Lung microvascular endothelial cell (primary cell): Measurements from ENCODE around the gene STAT6. TPM values are rescaled to one million over a fixed set of nuclear protein-coding genes. Genes with fewer than 3 reads are reported as not detected.
A peak's percentile ranks its signal among the peaks of the same experiment; 100 is the strongest.
"Not testable (repeated sequence)": the region's sequence is repeated elsewhere in the genome, so short reads cannot be mapped to it uniquely, and the experiment has no call there.

ENCODE experiments used
- DNase-seq, 2 donors: peaks; one replicate each; pipeline versions ENCODE4 v3.0.0 to v3.0.0-alpha.2; 2010; ENCODE audit warnings: low read depth in 2 of 2
- total RNA-seq: library from RNA; depleted of rRNA; stranded (reverse); fragments of >200 nt; gene quantifications from 2 replicates; pipeline ENCODE4 v1.2.1, GENCODE V29; 2014

Gene STAT6
- total RNA-seq, 1 donor from 2014 or later, result 6.7 TPM

DNA sequence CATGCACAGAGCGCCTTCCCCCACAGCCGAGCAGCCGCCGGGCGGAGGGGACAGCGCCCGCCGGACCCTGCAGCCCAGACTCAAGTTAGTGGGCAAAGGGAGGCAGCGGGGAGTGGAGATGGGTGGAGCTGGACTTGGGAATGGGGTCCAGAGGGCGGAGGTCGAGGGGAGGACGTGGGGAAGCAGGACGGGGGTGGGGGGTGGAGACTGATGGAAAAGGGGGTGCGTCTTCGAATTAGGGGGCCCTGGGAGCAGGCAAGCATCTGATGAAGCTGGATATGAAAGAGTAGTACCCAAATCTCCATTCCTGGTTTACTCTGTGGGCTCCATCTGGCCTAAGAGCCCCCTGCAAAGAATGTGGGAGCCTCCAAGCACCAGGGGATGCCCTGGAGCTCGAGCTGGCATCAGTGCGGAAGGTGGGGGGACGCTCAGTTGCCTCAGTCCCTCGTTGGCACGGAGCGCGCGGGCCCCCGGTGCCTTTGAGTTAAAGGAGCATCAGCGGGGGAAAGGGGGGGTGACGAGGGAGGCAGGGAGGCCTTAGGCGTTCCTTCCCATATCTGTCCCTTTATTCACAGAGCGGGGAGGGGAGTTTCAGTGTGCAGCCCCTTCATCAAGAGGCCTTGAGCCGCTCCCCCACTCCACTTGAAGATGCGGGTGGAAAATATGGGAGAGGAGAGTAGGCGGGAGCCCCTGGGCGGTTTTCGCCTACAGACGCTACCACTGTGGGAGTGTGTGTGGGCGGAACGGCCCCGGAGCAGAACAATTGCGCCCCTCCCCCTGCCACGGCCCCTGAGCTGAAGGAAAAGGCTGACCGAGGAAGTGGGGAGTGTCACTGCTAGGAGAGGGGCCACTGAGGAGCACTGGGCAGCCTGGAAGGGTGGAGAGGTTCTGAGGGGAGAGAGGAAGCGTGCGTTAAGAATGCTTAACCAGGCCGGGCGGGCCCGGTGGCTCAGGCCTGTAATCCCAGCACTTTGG lies 21.6 kb downstream of the STAT6 start:
- peak; percentile 49 to 69 for DNase-seq

DNA sequence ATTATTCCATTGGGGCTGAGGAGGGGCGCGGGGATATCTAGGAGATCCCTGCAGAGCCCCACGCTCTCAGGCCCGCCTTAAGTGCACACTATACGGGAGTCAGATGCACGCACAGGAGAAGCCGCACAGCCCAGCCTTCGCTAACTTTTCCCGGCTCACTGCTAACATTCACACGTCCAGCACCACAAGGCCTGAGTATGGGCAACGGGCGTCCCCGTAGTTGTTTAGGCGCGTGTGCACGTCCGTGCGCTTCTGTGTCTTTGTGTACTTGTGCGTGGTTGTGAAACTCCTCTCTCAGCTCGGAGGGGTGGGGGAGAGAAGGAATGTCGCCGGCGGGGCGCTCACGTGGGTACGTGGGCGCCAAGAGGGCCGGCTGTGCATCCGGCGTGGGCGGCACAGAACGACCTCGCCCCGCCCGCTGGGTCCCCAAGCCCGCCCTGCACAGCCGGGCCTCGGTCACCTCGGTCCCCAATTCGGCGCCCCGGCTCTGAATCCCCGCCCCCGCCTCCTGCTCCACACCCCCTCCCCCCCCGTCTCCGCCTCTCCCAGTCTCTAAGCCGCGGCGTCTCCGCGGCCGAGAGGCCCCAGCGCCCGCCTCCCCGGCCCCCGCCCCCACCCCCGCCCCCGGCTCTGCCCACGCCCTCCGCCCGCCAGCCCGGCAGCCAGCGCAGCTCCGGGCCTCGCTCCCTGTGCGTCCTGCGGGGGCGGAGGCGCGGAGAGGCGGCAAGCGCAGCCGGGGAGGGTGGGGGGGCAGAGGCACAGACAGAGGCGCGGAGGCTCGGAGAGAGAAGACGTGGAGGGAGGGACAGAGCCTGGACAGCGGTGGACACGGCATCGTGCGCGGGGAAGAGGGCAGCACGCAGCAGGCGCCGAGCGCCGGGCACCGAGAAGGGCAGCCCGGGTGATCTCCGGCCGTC lies 22.6 kb downstream of the STAT6 start, which contains the start of gene NAB2:
TSS of gene NAB2 (plus strand) at position 761 of the 917 bp plus-strand sequence. CDS start 158 bp downstream, outside the sequence.
- DNase-seq, result peak; percentile 92 to 97

DNA sequence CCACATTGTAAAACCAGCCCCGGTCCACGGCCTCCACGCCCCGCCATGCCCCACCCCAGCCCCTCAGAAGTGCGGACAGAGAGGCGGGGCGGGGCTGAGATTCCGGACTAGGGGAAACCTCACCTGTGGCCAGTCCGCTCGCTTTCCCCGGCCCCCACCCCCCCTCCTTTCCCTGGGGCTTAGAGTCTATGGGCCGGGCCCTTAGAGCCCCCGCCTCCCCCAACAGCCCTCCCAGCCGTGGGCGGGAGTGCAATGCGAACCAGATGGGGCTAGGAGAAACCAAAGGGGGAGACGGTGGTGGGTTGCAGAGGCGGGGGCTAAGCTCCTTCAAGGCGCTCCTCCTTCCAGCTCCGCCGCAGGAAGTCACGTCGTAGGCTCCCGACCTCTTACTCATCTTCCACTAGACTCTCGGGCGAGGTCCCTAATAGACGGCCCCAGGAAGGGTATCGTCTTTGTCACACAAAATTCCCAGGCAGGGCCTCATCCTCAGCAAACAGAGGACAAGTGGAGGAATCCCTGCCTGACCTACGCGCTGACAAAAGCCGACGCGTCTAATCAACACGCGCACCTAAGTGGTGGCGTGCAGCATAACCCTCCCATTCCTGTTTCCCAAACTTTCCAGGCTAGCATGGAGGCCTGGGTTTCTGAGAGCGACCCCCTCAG lies 23.3 kb downstream of the STAT6 start:
- peak; percentile 71 to 87 for DNase-seq

DNA sequence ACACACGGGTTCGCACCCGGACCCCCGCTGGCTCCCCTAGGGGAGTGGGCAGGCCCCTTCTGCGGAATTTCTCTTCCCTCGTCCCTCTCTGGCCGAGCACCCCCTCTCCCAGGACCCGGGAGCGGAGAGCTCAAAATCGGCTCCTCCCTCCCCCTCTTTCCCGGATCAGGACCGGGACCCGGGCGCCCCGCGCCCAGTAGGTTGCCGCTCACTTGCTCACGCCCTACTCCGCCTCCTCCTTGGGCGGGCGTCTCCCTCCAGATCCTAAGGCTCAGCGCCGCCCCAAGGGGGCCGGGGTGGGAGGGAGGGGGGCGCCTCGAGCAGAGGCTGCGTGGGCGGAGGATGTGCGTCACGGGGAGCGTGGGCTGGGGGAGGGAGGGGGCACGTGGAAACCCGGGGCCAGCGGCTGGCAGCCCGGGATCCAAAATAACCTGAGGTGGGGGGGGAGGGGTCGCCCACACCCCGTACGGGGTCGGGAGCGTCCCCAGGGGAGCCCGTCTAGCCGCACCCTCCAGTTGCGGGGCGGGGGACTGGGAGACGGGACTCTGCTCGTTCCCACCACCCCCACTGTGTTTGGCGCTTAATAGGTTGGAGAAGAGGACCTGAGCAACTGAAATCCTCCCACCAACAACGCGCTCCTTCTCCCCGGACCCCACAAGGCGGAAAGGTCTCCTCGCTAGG lies 24.0 kb downstream of the STAT6 start:
- DNase-seq, result peak; percentile 73 to 83

DNA sequence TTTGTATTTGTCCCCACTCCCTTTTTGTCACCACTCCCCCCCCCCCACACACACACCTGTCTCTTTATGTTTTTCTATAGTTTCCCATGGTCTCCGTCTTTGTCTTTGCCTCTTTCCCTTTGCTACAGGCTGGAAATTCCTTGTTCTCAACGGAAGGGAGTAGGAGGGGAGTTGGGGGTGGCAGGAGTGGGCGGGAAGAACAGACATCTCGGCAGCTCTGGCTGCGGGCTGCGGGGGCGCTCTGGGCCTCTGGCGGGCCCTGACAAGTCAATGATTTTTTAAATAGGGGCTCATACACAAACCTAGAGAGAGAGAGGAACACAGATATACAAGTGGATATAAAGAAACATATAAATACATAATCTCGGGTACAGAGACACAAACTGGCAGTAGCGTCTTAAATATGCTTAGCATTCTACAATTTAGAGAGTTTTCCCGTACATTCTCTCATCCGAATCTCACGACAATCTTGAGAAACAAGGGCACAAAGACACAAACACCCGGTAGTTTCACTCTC lies 24.6 kb downstream of the STAT6 start:
- peak; percentile 71 to 84 for DNase-seq

DNA sequence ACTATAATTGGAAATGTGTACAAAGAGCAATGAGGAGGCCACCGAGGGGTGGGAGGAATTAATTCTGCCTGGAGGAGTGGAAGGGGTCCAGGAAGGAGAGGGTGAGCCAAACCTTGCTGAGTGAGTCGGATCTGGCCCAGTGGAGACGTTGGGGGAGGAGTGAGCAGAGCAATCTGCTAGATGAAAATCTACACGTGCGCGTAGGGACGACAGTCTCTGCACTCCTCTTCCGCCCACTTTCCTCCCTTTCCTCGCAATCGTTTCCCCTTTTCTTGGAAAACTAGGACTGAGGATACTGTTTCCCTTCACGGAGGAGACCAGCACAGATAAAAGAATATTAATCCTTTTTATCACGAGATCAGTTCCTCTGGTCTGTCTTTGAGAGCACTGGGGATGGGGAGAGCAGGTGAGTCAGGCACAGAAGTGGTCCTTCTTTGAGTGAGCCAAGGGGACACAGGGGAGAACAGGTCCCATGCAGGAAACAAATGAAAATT lies 25.1 kb downstream of the STAT6 start:
- DNase-seq, result no peak

DNA sequence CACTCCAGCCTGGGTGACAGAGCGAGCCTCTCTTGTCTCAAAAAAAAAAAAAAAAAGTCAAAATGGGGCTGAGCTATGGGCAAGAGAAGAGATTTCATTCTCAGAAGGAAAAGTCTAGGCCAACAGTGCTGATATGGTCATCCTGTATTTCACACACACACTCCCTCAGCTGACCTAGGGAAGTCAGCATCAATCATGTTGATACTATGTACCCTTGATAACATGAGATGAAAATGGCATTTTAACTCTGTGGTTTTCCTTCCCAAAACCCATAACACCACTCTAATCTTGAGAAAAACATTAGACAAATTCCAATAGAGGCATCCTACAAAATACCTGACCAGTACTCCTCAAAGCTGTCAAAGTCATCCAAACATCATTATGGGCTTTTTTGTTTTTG lies 30.3 kb downstream of the STAT6 start:
- no peak for DNase-seq

DNA sequence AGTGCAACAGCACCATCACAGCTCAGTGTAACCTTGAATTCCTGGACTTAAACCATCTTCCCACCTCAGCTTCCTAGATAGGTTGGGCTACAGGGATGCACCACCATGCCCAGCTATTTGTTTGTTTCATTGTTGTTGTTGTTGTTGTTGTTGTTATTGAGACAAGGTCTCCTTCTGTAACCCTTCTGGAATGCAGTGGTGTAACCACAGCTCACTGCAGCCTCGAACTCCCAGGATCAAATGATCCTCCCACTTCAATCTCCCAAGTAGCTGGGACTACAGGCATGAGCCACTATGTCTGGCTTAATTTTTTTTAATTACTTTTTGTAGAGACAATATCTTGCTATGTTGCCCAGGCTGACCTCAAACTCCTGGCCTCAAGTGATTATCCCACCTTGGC lies 31.3 kb downstream of the STAT6 start:
- no peak for DNase-seq

DNA sequence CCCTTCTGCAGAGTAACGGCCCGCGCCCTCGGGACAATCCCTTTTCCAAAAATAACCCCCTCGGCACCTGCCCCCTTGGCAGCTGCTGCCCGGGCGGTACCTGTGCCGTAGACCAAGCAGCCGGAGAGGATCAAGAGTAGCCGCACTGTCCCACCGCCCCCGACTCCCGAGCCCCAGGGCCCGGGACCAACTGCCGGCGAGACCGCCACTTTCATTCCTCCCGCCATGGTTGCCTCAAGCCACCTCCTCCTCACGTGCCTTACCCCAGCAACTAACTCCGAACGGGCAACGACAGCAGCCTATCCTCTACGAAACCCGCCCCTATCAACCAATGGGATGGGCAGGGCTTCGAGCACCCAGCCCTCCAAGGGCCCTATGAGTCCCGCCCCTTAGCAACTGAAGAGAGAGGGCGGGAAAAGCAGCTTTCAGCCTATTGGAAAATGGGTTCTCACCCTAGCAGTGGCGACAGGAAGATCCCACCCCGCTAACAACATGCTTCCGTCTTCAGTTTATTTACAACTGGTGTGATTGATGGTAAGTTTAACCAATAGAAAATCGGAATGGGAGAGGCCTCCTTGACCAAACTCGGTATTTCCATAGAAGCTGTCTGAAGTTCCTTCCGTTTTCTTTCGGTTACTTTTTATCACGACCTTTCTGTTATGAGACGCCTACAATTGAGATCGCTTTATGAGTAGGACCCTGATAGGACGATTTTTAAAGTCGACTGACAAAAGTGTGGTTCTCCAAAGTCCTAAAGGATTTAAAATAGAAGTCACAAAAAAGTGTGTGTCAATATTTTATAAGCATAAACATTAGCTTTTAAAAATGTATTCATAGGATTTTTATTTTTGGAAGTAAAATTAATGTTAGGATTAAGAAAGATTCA lies 32.4 kb downstream of the STAT6 start, which contains the start of gene NEMP1:
TSS of gene NEMP1 (minus strand) at position 273 of the 886 bp plus-strand sequence. CDS start at position 227, 46 bp downstream.
- DNase-seq, result peak; percentile 100

DNA sequence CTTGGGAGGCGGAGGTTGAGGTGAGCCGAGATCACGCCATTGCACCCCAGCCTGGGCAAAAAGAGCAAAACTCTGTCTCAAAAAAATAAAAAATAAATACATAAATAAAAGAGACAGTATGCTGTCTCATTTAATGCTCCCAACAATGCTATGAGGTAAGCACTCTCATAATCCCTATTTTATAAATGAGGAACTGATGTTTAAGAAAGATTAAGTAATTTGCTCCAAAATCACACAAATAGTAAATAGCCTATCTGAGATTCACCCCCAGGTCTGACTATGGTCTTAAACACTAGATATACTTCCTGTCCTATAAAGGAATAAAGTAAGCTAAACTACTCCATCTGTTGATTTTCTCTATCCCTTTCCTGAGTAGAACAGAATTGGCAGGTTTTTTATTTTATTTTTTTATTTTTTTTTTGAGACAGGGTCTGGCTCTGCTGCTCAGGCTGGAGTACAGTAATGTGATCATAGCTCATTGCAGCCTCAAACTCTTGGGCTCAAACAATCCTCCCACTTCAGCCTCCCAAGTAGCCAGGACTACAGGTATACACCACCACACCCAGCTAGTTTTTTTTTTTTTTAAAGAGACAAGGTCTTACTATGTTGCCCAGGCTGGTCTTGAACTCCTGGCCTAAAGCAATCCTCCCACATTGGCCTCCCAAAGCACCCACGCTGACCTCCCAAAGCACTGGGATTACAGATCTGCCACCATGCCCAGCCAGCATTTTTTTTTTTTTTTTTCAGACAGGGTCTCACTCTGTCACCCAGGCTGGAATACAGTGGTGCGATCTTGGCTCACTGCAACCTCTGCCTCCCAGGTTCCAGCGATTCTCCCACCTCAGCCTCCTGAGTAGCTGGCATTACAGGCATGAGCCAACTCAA lies 37.4 kb downstream of the STAT6 start:
- not testable (repeated sequence) for DNase-seq

DNA sequence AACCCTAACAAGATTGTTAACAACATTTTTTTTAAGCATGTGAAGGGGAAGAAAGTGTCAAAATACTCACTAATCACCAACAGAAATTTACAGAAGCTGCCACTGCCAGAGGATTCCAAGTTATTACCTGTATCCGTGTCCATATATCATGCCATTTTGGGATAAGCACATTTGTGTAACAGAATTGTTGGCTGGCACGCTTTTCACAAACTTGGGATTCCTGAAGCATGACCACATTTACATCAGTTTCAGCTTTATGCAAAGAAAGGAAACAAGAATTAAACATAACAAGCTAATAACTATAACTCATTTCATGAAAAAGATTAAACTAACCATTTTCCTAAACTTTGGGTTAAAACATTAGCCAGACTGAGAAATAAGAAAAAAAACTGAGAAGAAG lies 38.5 kb downstream of the STAT6 start:
- no peak for DNase-seq

DNA sequence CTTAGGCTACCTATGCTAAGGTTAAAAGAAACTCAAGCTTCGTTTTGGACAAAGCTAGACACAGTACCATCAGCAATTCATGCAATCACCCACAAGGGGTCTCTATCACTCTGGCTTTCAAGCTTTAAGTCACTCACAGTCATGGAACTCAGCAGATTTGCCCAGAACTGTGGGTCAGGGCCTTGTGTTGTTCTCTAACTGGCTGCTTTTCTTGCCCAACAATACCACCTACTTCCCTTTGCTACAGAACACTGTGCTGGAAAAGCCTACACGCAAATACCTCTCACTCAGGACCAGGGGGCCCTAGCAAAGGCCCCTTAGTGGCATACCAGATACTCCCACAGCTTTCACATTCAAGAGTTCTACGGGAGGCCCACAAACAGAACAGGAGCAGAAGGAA lies 41.6 kb downstream of the STAT6 start:
- DNase-seq, result peak; percentile 87 to 89

DNA sequence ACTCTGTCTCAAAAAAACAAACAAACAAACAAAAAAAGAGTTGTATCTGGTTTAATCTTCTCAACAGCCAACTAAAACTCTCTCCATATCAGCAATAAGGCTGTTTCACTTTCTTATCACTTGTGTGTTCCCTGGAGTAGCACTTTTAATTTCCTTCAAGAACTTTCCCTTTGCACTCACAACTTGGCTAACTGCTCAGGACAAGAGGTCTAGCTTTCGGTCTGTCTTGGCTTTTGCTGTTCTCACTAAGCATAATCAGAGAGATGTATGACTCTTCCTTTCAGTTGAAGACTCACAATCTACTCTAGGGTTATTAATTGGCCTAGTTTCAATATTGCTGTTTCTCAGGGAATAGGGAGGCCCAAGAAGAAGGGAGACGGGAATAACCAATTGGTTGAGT lies 44.9 kb downstream of the STAT6 start:
- no peak for DNase-seq

DNA sequence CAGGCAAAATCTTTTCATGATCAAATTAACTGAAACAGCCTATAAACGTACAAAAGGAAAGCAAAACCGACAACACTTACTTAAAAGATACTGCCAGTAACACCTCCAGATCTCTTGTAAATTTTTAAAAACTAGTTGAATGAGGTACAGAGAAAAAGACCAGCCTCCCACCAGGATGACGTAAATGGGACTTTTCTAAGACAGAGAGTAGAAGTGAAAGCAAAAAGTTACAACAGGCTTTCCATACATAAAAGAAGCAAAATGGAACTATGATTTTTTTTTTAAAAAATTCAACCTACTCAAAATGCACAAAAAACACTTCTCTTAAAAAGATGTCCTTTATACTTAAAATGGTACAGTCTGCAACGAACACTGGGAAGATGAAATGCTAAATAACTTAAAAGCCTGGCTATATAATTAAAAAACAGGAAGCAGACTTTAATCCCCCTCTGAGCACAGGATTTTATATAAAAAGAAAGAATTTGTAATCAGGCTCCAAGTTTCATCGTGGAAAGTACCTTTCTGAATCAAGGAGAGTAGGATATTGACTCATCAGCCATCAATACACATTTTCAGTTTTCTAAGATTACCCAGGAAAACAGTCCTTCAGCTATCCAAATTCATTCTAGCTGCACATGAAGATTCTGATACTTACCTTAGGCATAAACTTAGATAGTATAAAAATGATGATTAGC lies 47.0 kb downstream of the STAT6 start:
- DNase-seq, result peak in 1 of 2 donors; percentile 44

DNA sequence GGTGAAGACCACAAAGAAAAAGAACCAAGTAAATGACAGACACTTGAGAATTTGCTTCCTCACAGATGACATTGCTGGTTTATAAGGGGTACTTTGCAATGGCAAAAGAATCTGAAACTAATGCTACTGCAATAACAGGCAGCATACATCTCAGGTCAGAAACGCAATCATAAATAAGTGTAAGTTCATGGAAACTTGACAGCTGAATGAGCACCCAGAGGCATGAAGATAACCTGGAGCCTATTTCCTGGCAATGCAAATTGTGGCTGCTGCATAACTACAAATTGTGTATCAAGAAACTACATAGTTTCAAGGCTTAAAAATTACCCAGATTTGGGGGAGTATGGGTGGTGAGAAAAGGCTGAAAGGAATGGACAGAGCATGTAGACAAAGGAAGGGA lies 52.7 kb downstream of the STAT6 start:
- DNase-seq, result no peak

DNA sequence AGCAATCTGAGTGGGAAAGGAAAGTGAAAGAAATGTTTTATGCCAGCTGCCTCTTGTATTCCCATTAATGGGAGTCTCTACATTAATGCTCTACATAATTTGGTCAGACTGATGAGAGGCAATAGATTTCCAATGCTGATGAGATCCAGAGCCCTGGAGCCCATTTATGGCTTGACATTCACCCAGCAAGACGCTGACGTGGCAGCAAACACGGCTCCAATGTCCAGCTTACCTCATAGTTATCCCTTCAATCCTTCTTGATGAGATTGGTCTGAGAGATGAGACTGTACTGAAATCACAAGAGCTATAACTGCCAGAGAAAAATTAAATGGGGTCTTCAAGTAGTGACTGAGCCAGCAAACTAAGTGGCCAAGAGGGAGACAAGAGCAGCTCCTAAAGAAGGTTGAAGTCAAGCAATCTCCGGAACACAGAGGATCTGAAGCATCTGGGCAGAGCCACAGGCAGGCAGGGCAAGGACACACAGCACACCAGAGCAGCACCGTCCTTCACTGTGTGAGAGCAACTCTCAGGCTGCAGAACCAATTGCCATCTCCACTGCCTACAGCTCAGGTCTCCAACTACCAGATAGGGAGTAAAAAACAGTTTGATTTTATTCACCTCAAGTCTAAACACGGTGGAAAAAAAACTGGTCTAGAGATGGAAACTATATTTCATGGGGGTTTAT lies 54.0 kb downstream of the STAT6 start:
- no peak for DNase-seq

DNA sequence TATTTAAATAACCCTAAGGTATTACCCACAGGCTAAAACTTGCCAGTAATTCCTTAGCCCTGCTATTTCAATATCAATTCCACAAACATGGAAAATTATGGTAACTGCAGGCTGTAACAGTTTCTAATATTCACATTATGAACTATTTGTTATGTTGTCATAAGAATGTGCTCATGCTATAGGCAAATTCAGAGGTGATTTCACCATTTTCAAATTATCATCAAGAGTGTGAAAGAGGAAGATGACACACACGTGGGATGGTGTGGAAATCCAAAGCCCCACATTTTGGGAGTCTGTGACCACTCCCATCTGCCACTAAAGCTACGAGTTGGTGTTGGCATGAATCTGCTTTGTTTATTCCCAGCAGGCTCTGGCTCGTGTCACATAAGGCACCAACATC lies 55.3 kb downstream of the STAT6 start:
- DNase-seq, result no peak
